CD4-positive, alpha-beta T cell treated with Interleukin-17A for 4 hours (primary cell): Measurements from ENCODE around the gene TGFBR3L.
A peak's percentile ranks its signal among the peaks of the same experiment; 100 is the strongest.
"Not testable (repeated sequence)": the region's sequence is repeated elsewhere in the genome, so short reads cannot be mapped to it uniquely, and the experiment has no call there.

Source experiments
- DNase-seq: peaks from one replicate; pipeline ENCODE4 v3.0.0-alpha.2; 2020; ENCODE audit warnings: mixed read lengths

Gene TGFBR3L

DNA sequence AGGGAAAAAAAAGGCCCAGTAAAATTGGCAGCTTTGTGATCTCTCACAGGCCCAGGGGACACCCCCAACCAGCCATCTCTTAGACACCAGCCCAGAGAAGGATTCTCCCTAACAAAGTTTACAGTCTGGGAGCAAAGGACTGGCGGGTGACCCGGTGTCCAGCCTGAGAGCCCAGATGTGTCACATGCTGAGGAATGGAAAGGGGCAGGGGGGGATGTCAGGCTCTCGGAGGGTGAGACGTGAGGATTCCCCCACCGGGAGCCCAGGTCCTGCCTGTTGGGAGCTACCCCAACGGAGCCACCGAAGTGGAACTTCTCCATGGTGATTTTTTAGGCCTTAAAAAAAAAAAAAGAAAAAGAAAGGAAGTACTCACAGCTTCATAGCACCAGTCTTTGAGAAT, 16.1 kb downstream of the TGFBR3L start:
- DNase-seq, result no peak

DNA sequence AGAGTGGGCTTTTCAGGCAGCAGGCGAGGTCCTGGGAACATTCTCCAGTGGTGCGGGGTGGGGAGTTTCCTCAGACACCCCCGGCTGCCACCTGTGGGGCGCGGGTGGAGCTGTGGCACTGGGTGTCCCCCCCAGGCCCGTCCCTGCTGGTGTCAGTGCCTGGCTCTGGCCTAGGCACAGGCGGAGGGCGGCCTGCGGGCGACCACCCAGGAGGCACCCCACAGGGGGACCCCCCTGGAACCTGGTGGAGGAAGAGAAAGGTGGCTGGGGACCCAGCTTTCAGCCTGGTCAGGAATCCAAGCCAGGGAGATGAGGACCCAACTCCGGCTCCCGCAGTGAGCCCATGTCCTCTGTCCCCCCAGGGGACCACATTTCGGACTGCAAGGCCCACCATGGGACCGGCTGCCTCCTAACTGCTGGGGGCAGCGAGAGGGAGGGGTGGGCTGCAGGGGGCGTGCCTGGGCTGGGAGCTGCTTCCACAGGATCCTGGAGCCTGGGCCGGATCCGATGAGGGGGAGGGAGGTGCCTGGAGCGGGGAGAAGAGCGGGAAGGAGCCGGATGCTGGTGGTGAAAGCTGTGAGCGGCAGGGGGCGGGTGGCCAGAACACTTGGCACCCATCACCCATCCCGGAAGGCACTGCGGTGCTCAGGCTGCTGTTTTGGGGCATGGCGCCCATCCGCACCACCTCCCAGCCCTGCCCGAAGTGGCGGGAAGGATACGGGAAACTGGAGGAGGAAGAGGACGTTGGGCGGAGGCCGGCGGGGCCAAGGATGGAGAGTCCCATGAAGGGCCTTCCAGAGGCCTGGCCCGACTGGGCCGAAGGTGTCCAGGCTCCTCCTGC, 16.8 kb downstream of the TGFBR3L start:
- DNase-seq, result no peak

DNA sequence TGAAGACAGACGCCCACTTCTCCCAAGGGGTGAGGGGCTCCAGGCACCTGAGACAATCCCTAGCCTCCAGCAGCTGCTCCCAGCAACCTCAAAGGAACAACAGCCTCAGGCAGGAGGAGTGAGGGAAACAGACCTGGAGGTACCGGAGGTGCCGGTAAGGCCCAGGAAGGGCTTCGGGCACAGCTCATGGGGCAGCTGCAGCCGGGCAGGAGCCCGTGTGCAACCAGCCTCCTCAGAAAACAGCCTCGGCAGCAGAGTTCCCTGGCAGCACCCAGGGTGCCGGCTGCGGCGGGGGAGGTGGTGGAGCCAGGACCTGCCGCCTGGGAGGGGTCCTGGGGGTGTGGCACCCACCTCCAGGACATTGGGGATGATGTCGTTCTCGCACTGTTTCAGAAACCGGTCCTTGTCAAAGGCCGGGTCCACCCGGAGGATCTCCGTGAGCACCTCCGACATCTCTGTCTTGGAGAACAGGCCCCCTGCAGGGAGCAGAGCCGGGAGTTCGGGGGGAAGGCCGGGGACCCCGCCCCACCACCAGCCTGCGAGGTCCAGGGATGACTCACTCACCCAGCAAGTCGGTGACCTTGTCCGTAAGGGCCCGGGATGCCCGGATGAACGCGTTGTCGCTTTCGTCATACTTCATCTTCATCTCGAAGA, 17.8 kb downstream of the TGFBR3L start:
- DNase-seq, result no peak

DNA sequence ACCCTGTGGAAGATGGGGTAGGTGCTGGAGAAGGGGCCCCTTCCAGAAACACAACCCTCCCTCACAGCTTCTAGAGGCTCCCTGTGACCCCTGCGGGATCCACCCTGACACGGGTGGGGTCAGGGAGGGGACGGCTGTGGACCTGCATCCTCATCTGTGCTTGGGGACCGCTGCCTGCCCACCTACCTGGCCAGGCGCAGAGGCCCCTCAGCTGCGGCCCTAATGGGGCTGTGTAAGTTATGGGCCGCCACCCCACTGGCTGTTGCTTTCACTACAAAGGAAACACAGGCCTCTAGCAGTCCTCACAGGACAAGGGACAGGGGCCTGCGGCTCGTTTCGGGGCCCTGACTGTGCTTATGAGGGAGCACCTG, 18.3 kb downstream of the TGFBR3L start:
- no peak for DNase-seq

DNA sequence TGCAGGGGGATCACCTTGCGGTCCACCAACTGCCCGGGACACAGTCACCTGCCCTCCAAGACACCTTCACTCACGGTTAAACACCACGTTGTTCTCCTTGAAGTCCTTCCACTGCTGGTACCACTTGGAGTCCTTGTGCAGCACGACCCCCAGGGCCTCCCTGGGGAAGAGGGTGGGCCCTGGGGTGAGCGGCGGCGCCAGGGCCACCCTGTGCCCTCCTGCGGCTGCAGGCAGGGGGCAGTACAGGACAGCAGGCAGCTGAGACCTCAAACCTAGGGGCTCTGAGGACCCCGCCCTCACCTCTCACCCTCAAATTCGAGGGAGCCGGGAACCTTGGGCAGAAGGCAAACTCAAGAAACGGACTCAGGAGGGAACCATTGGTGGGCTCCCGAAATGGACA, 18.8 kb downstream of the TGFBR3L start:
- DNase-seq, result no peak

DNA sequence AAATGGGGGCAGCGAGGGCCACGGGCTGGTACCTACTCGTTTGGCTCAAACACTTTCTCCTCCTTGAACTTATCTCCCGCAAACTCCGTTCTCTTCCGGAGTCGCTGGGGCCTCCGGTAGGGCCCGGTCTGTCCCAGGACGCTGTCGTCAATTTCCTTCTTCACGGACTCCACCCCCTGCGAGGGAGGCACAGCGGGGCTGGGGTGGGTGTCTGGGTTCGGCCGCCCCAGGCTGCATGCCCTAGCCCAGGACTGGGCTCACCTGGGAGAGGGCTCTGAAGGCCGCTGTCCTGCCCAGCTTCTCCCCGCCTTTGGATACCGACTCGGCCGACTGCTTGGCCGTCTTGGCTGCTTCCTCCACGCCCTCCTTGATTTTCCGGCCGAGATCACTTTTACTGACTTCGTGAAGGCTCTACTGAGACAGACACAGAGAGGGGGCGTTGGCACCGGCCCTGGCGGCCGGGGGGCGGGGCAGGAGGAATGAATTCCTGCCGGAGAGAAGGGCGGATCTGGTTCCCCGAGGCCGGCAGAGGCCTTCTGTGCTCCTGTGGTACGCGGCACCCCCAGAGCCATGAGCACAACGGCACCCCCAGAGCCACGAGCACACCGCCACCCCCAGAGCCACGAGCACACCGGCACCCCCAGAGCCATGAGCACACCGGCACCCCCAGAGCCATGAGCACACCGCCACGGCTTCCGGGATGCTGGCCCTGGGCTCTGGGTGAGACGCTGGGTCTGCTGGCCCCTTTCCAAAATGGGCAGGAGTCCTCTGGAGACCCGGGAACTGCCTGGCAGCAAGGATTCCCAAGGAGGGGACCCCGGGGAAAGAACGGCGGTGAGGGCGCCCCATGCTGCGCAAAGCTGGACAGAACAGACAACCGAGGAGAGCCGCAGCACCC, 19.4 kb downstream of the TGFBR3L start:
- DNase-seq, result no peak

DNA sequence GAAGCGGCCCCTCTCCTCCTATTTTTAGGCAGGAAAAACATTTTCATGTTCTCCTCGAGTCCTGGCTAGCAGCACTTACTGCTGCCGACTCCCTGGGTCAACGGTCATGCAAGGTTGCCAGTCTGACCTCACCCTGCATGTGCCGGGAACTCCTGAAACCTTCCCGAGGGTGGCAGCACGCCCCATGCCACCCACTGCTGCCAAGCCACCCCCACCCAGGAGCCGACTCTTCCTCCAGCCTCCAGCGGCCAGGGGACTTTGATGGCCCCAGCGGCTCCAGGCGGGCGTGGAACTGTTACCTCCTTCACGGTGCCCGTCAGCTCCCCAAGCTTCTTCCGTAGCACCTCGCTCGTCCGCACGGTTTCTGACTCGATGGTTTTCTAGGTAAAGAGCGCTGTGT, 20.1 kb downstream of the TGFBR3L start:
- DNase-seq, result no peak

DNA sequence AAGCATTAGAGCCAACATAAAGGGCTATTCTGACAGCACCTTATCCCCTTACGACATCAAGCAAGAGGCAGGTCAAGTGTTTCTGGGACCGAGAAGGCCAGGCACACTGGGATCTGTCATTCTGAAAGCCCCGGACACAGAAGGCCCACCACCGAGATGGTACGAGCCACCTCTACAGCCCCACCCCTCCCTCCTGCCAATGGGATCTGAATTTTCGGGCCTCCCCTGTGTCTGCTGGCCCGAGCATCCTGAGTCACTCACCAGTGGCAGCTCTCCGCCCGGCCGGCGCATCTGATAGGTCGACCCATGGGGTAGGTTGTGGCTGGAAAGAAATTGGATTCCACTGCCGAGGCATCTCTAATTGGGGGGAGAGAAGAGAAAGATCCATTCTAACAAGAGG, 26.2 kb downstream of the TGFBR3L start:
- DNase-seq, result no peak

DNA sequence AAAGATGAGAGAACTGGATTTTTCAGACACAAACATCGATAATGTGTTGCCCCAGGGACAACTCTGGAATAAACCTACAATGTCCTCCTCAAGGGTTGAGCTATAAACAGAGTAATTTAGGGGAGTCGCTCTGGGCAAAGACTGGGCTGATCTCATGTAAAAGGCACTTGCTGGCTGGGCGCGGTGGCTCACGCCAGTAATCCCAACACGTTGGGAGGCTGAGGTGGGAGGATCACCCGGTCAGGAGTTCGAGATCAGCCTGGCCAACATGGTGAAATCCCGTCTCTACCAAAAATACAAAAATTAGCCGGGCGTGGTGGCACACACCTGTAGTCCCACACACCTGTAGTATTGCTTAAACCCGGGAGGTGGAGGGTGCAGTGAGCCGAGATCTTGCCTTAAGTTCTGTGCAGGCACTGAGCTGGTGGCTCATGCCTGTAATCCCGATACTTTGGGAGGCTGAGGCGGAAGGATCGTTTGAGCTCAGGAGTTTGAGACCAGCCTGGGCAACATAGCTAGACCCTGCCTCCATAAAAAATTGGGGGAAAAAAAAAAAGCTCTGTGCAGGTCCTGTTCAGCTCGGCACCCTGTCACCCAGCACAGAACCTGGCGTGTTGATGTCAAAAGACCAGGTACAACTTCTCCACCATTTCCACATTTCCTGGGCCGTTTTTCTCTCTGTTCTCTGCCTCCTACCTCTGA, 27.4 kb downstream of the TGFBR3L start:
- DNase-seq, result no peak

DNA sequence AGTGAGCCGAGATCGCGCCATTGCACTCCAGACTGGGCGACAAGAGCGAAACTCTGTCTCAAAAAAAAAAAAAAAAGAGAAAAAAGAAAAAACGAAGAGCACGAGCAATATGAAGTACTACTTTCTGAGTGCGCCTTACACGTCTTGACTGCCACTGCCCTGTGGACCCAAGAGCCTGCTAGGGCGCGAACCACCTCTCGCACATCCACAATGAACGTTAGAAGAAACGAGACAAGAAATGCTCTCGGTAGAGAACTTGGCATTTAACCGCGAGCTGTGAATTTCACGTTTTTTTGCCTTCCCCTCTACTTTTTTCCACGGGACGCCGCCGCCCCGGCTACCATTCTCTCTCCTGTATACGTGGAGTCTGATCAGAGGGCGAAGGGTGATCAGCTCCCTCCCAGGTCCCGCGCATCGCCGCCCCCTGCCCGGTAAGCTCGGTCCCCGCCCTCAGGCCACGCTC, 28.4 kb downstream of the TGFBR3L start:
- peak; percentile 18 for DNase-seq

DNA sequence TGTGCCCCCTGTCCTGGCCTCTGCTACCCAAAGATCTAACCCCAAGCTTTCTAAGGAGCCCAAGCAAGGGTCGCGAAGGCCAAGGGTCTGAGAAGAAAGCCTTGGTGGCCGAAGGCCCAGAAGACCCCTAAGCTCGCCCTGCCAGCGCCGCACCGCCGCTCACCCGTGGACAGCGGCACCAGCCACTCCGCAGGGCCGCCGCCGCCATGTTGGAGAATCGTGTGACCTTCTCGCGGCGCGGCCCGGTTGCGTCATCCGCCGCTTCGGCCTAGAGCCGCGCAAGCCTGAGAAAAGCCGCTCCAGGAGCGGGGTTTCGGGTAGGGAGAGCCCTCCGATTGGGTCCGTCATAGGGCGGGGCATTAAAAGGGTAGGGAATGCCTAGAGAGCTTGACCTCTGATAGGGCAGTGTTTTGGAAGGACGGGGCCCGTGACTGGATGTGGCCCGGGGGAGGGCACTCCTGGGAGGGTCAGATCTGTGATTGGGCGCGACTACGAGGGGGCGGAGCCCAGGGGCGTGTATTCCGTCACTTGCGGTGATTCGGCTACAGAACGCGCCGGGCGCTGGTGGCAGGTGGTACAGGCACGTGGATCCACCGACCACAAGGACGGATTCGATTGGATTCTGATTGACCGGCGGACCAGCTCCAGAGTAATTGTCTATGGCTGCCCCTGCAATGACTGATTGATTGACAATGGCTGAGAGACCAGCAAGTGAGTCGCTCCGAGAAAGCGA, 29.0 kb downstream of the TGFBR3L start, which contains the start of gene TIMM44:
TIMM44 (minus strand) TSS at position 223 of the 733 bp plus-strand sequence; CDS start at position 208, 15 bp downstream.
- peak; percentile 99 for DNase-seq

DNA sequence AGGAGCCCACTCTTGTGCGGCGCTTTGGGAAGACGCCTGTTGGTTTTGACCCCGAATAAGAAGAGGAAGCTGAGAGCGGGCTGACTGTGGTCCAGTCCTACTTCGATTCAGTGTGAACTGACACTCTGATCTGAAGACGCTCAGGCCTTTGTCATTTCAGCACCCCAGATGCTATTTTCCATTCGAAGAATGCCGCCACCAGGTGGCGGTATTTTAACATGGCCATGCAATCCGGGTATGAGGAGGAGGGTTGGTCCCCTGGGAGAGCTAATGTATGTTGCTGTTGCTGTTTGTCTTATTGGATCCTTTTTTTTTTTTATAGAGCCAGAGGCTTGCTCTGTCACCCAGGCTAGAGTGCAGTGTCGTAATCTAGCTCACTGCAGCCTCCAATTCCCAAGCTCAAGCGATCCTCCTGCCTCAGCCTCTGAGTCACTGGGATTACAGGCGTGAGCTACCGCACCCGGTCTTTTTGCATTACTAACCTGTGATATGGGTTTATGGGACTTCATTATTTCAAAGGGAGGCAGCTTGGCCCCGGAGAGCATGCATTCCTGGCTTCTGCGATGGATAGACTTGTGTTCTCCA, 29.6 kb downstream of the TGFBR3L start:
- peak; percentile 91 for DNase-seq

DNA sequence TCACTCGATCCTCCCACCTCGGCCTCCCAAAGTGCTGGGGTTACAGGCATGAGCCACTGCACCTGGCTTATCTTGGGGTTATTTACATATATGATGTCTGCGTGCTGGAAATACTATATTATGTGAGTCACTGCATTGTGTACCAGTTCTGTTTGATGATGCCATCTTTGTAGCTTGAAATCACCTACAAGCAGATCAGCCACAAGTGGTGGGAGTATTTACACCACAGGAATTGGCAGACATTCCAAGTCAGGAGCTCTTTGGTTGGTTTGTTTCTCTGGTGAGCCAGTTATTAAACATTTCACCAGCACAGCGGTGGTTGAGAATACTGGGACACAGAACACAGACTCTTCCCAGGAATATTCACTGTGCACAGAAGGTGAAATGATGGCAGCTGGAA, 33.3 kb downstream of the TGFBR3L start:
- DNase-seq, result no peak

DNA sequence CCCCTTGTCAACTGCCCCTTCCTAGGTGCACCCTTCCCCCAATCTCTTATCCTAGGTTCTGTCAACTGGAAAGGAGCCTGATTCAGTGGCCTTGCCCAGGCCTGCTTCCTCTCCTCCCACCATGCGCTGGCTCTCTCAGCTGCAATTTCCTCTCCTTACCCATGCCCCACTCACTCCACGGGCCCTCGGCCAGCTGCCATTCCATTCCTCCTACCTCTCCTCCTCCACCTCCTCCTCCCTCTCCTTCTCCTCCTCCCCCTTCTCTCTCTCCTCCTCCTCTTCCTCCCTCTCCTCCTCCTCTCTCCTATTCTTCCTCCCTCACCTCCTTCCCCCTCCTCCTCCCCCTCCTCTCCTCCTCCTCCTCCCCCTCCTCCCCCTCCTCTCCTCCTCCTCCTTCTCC, 38.4 kb downstream of the TGFBR3L start:
- DNase-seq, result no peak

DNA sequence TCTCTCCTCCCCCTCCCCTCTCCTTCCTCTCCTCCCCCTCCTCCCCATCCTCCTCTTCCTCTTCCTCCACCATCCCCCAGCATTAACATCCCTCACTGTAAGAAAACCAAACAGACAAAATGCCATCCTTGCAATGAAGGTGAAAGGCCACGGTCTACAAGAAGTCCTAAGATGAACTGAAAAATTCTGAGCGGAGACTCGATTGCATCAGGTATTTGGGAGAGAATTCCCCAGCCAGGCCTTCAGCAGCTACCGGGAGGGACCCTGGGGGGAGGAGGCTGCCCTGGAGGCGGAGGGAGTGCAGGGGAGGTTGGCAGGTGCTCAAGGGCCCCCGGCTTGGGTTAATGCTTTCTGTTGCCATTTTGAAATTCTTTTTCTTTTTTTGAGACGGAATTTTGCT, 38.9 kb downstream of the TGFBR3L start:
- DNase-seq, result no peak

DNA sequence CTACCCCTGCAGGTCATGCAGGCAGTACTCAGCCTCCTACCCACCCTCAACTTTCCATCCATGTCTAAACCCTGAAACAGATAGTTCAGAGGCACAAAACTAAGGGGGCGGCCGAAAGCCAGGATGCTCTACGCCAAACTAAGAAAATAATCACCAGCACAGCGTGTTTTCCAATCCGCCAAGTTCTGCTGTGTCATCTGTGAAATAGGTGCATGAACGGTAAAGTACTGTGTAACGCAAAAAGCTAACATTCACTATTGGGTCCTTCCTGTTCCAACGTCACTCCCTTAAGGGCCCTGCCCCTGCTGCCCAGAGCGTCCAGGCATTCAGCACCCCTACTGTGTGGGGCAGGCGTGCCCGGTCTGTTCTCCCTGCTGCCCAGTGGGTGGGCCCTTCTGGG, 41.1 kb downstream of the TGFBR3L start:
- no peak for DNase-seq

DNA sequence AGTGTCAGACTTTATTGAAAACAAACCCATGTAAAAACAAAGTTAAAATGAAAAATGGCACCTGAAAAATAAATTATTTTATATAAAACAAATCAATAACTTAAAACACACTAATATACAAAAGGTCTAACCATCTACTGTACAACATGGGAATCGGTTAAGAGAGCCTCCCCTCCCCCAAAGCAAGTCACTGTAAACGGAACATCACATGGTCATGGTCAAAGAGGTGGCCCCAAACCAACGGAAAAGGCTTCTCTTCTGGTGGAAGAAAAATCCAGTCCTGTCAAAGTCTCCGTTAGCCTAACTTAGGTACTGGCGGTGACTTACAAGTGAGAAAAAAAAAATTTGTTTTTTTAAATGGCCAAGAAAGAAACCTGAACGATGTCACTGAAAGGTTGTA, 44.6 kb downstream of the TGFBR3L start:
- DNase-seq, result no peak

DNA sequence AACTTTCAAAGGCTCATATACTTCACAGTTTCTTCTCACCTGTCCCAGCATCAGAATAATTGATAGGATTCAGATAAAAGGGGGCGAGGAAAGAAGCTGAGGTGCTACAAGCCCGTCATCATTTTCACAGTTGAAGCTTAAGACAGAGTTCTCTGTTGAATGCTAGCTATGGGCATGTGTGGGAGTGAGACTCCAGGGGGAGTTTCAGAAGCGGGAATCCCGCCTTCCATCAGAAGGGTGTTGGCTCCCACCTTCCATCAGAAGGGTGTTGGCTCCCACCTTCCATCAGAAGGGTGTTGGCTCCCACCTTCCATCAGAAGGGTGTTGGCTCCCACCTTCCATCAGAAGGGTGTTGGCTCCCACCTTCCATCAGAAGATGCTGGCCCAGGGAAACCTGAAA, 46.5 kb downstream of the TGFBR3L start:
- not testable (repeated sequence) for DNase-seq

DNA sequence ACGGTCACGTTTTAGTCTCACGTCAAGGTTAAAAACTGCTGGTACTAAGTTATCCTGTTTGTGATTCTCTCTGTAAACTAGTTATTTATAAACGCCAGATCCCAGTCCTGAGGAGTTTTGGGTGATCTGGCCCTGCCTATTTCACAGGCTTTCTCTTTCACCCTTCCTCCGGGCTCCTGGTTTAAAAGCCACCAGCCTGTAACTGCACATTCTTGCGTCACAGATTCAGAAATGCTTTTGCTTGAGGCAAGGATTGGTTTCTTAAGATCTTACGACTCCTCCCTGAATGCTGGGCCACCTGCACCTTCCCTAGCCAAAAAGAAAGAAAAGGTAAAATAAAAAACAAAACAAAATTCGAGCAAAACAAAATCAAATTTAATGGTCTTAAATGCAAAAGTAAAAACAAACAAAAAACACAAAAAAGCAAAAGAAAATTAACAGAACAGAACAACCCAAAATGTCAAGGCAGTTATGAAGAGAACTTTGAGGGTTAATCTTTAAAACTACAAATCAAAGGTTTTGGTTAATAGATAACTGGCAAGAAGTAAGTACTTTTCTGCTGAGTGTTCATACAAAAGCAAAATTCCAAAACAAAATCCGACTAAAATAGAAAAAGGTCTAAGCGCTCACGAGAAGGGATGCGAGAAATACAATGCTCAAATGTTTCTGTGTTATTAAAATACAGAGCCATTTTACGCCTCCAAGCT, 47.4 kb downstream of the TGFBR3L start:
- DNase-seq, result no peak

DNA sequence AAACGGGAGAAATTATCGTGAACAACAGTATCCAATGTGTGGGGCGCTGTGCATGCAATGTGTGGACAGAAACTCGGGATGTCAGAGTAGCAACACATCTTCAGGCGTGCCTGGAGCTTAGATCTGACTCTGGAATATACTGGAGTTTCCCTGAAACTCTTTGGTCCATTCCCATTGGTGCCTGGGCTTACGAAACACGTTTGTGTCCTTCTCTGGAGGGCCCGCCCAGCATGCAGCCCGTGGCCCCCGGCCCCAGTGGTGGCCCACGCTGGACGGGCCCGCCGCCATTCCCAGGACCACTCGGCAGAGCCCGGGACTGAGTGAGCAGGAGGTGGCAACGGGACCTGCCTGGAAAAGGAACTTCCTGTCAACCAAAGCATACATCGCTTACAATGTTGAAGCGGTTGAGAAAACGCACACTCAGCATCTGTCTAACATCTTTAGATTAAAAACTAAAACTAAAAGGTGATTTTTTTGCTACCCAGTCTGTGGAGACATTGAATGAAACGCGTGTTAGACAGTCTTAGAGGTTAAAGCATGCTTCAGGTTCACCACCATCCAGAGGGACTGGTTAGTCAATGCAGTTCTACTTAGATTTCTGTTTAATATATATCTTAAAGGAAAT, 48.1 kb downstream of the TGFBR3L start:
- DNase-seq, result no peak
